ENCODE data around the gene DIPK1C. TPM values are rescaled to one million over a fixed set of nuclear protein-coding genes. Genes with fewer than 3 reads are reported as not detected.

The DIPK1C gene
- total and polyA plus RNA-seq, 4 donors = 0.36 TPM; not detected in 3

GRCh38 chr18:74478880-74479279 lies 21.8 kb upstream of the DIPK1C start:
- Histone ChIP-seq H3K4me1 (ENCODE audit: control insufficient read depth in 1 of 2, insufficient read depth in 2 of 2, low read length in 2 of 2) (no peaks in the 10 kb centered on the region), H3K36me3 (ENCODE audit: control insufficient read depth in 1 of 2, insufficient read depth in 2 of 2, low read length in 1 of 2) (no peaks in the 10 kb centered on the region), H3K27me3 (ENCODE audit: control insufficient read depth in 1 of 2, insufficient read depth in 2 of 2, low read length in 1 of 2) (no peaks in the 10 kb centered on the region), H3K4me3 (ENCODE audit: low read length in 2 of 2) (no peak overlapping the region), H3K27ac (ENCODE audit: low read depth in 1 of 2, low read length in 2 of 2) (no peak overlapping the region), H3K9me3 (ENCODE audit: control insufficient read depth, low read length) (no peaks in the 10 kb centered on the region)
- 90 to 92% methylated on average over 6 of the region's 6 CpGs for WGBS, 2 donors
- intact Hi-C loops (cut with DNase I) = loop anchor here (5.0 kb wide), 1 partner anchor 127 kb away; no protein-coding TSS in a partner anchor
- ATAC-seq (ENCODE audit: low FRiP score) = no peak
- no peak for DNase-seq

DNA sequence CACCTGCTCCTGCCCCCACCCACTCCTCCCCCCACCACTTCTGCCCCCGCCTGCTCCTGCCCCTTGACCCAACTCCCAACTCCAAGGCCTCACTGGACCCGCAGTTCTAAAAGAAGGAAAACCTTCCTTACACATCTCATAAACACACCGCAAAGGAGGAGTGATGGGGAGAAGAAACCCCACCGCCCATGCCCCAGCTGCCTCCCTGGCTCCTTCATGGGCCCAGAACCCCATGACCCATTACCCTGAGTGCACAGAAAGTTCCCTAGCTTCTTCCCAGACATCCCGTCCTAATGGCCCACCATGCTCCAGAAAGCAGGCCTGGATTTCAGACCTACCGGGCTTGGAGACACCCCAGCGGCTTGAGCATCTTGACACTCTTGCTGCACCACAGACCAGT lies 21.2 kb upstream of the DIPK1C start:
- Histone ChIP-seq H3K27ac (ENCODE audit: low read depth in 1 of 2, low read length in 2 of 2) (no peak overlapping the region), H3K36me3 (ENCODE audit: control insufficient read depth in 1 of 2, insufficient read depth in 2 of 2, low read length in 1 of 2) (no peaks in the 10 kb centered on the region), H3K9me3 (ENCODE audit: control insufficient read depth, low read length) (no peaks in the 10 kb centered on the region), H3K27me3 (ENCODE audit: control insufficient read depth in 1 of 2, insufficient read depth in 2 of 2, low read length in 1 of 2) (no peaks in the 10 kb centered on the region), H3K4me1 (ENCODE audit: control insufficient read depth in 1 of 2, insufficient read depth in 2 of 2, low read length in 2 of 2) (no peaks in the 10 kb centered on the region), H3K4me3 (ENCODE audit: low read length in 2 of 2) (no peak overlapping the region)
- no peak for DNase-seq
- intact Hi-C loops (cut with DNase I) = loop anchor here (5.0 kb wide), 1 partner anchor 126 kb away; no protein-coding TSS in a partner anchor
- WGBS, 2 donors = 96 to 98% methylated on average over 7 of the region's 7 CpGs
- no peak for ATAC-seq (ENCODE audit: low FRiP score)

- Histone ChIP-seq H3K4me1 (ENCODE audit: control insufficient read depth in 1 of 2, insufficient read depth in 2 of 2, low read length in 2 of 2) (no peaks in the 10 kb centered on the region), H3K27me3 (ENCODE audit: control insufficient read depth in 1 of 2, insufficient read depth in 2 of 2, low read length in 1 of 2) (no peaks in the 10 kb centered on the region), H3K9me3 (ENCODE audit: control insufficient read depth, low read length) (no peaks in the 10 kb centered on the region), H3K27ac (ENCODE audit: low read depth in 1 of 2, low read length in 2 of 2) (no peak overlapping the region), H3K36me3 (ENCODE audit: control insufficient read depth in 1 of 2, insufficient read depth in 2 of 2, low read length in 1 of 2) (no peaks in the 10 kb centered on the region), H3K4me3 (ENCODE audit: low read length in 2 of 2) (no peak overlapping the region)
- no peak for DNase-seq
- WGBS, 2 donors = 91% methylated on average over 8 of the region's 8 CpGs
- no peak for ATAC-seq (ENCODE audit: low FRiP score)
- intact Hi-C loops (cut with DNase I) = loop anchor here (5.0 kb wide), 1 partner anchor 125 kb away; no protein-coding TSS in a partner anchor
These were observed 20.7 kb upstream of the DIPK1C start for GRCh38 chr18:74477771-74478170.

- H3K36me3 ChIP-seq (ENCODE audit: control insufficient read depth in 1 of 2, insufficient read depth in 2 of 2, low read length in 1 of 2) = no peaks in the 10 kb centered on the region
- DNase-seq (no peak), ATAC-seq (ENCODE audit: low FRiP score) (no peak)
- no peaks in the 10 kb centered on the region for H3K9me3 ChIP-seq (ENCODE audit: control insufficient read depth, low read length)
- H3K27me3 ChIP-seq (ENCODE audit: control insufficient read depth in 1 of 2, insufficient read depth in 2 of 2, low read length in 1 of 2) = no peaks in the 10 kb centered on the region
- H3K4me3 ChIP-seq (ENCODE audit: low read length in 2 of 2) = no peak overlapping the region
- intact Hi-C loops (cut with DNase I) = loop anchor here (5.0 kb wide), 1 partner anchor 124 kb away; no protein-coding TSS in a partner anchor
- no peaks in the 10 kb centered on the region for H3K4me1 ChIP-seq (ENCODE audit: control insufficient read depth in 1 of 2, insufficient read depth in 2 of 2, low read length in 2 of 2)
- WGBS, 2 donors = 18 to 23% methylated on average over 6 of the region's 6 CpGs
- no peak overlapping the region for H3K27ac ChIP-seq (ENCODE audit: low read depth in 1 of 2, low read length in 2 of 2)
These were observed 19.0 kb upstream of the DIPK1C start for GRCh38 chr18:74476140-74476539.

- Histone ChIP-seq H3K9me3 (ENCODE audit: control insufficient read depth, low read length) (no peaks in the 10 kb centered on the region), H3K36me3 (ENCODE audit: control insufficient read depth in 1 of 2, insufficient read depth in 2 of 2, low read length in 1 of 2) (no peaks in the 10 kb centered on the region), H3K4me3 (ENCODE audit: low read length in 2 of 2) (no peak overlapping the region), H3K27ac (ENCODE audit: low read depth in 1 of 2, low read length in 2 of 2) (no peak overlapping the region), H3K27me3 (ENCODE audit: control insufficient read depth in 1 of 2, insufficient read depth in 2 of 2, low read length in 1 of 2) (no peaks in the 10 kb centered on the region), H3K4me1 (ENCODE audit: control insufficient read depth in 1 of 2, insufficient read depth in 2 of 2, low read length in 2 of 2) (no peaks in the 10 kb centered on the region)
- ATAC-seq (ENCODE audit: low FRiP score) (no peak), DNase-seq (no peak)
- WGBS, 2 donors = 95 to 96% methylated on average over 3 of the region's 3 CpGs
- intact Hi-C loops (cut with DNase I) = no loop called here
These were observed 17.0 kb upstream of the DIPK1C start for GRCh38 chr18:74473976-74474640.

- 66 to 70% methylated on average over 2 of the region's 2 CpGs for WGBS, 2 donors
- Histone ChIP-seq H3K9me3 (ENCODE audit: control insufficient read depth, low read length) (no peaks in the 10 kb centered on the region), H3K36me3 (ENCODE audit: control insufficient read depth in 1 of 2, insufficient read depth in 2 of 2, low read length in 1 of 2) (no peaks in the 10 kb centered on the region), H3K4me3 (ENCODE audit: low read length in 2 of 2) (no peak overlapping the region), H3K27me3 (ENCODE audit: control insufficient read depth in 1 of 2, insufficient read depth in 2 of 2, low read length in 1 of 2) (no peaks in the 10 kb centered on the region), H3K4me1 (ENCODE audit: control insufficient read depth in 1 of 2, insufficient read depth in 2 of 2, low read length in 2 of 2) (no peaks in the 10 kb centered on the region), H3K27ac (ENCODE audit: low read depth in 1 of 2, low read length in 2 of 2) (no peak overlapping the region)
- ATAC-seq (ENCODE audit: low FRiP score) (no peak), DNase-seq (no peak)
- intact Hi-C loops (cut with DNase I) = no loop called here
These were observed 15.2 kb upstream of the DIPK1C start for GRCh38 chr18:74472312-74472711.

GRCh38 chr18:74468547-74469061 lies 11.5 kb upstream of the DIPK1C start:
- Histone ChIP-seq H3K4me1 (ENCODE audit: control insufficient read depth in 1 of 2, insufficient read depth in 2 of 2, low read length in 2 of 2) (no peaks in the 10 kb centered on the region), H3K27me3 (ENCODE audit: control insufficient read depth in 1 of 2, insufficient read depth in 2 of 2, low read length in 1 of 2) (no peaks in the 10 kb centered on the region), H3K27ac (ENCODE audit: low read depth in 1 of 2, low read length in 2 of 2) (no peak overlapping the region), H3K36me3 (ENCODE audit: control insufficient read depth in 1 of 2, insufficient read depth in 2 of 2, low read length in 1 of 2) (no peaks in the 10 kb centered on the region), H3K9me3 (ENCODE audit: control insufficient read depth, low read length) (no peaks in the 10 kb centered on the region), H3K4me3 (ENCODE audit: low read length in 2 of 2) (no peak overlapping the region)
- ATAC-seq (ENCODE audit: low FRiP score) (no peak), DNase-seq (no peak)
- WGBS, 2 donors = 30 to 34% methylated on average over 3 of the region's 3 CpGs
- intact Hi-C loops (cut with DNase I) = no loop called here

DNA sequence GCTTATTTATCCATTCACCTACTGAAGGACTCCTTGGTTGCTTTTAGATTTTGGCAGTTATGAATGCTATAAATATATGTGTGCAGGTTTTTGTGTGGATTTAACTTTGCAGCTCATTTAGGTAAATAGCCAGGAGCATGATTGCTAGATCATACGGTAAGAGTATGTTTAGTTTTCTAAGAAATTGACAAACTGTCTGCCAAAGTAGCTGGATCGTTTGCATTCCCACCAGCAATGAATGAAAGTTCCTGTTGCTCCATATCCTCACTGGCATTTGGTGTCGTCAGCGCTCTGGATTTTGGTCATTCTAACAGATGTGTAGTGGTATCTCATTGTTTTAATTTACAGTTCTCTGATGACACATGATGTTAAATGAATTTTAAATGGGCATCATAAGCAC lies 8.7 kb upstream of the DIPK1C start:
- Histone ChIP-seq H3K4me3 (ENCODE audit: low read length in 2 of 2) (no peak overlapping the region), H3K27me3 (ENCODE audit: control insufficient read depth in 1 of 2, insufficient read depth in 2 of 2, low read length in 1 of 2) (no peaks in the 10 kb centered on the region), H3K4me1 (ENCODE audit: control insufficient read depth in 1 of 2, insufficient read depth in 2 of 2, low read length in 2 of 2) (no peaks in the 10 kb centered on the region), H3K27ac (ENCODE audit: low read depth in 1 of 2, low read length in 2 of 2) (no peak overlapping the region), H3K36me3 (ENCODE audit: control insufficient read depth in 1 of 2, insufficient read depth in 2 of 2, low read length in 1 of 2) (no peaks in the 10 kb centered on the region), H3K9me3 (ENCODE audit: control insufficient read depth, low read length) (no peaks in the 10 kb centered on the region)
- DNase-seq = no peak
- no peak for ATAC-seq (ENCODE audit: low FRiP score)
- intact Hi-C loops (cut with DNase I) = no loop called here
- 93 to 94% methylated on average over 4 of the region's 4 CpGs for WGBS, 2 donors

GRCh38 chr18:74463983-74464382 lies 6.9 kb upstream of the DIPK1C start:
- 96 to 100% methylated on average over 1 of the region's 1 CpG for WGBS, 2 donors
- Histone ChIP-seq H3K36me3 (ENCODE audit: control insufficient read depth in 1 of 2, insufficient read depth in 2 of 2, low read length in 1 of 2) (no peaks in the 10 kb centered on the region), H3K27ac (ENCODE audit: low read depth in 1 of 2, low read length in 2 of 2) (no peak overlapping the region), H3K4me3 (ENCODE audit: low read length in 2 of 2) (no peak overlapping the region), H3K4me1 (ENCODE audit: control insufficient read depth in 1 of 2, insufficient read depth in 2 of 2, low read length in 2 of 2) (no peaks in the 10 kb centered on the region), H3K9me3 (ENCODE audit: control insufficient read depth, low read length) (no peaks in the 10 kb centered on the region), H3K27me3 (ENCODE audit: control insufficient read depth in 1 of 2, insufficient read depth in 2 of 2, low read length in 1 of 2) (no peaks in the 10 kb centered on the region)
- no peak for DNase-seq
- ATAC-seq (ENCODE audit: low FRiP score) = no peak
- intact Hi-C loops (cut with DNase I) = no loop called here

Measured in aorta (tissue), 5 donors.